A549 (cell line): ENCODE measurements around the gene LRRC8A. TPM values are rescaled to one million over a fixed set of nuclear protein-coding genes. Genes with fewer than 3 reads are reported as not detected.
A peak's percentile ranks its signal among the peaks of the same experiment; 100 is the strongest.

ENCODE experiments used
- ATAC-seq, 2 experiments: fragments of 200-7000 bp in 1 of 2; fragments of >200 bp in 1 of 2; cut with Nextera tagmentation in 1 of 2; cut with Tn5 transposase in 1 of 2; 3 replicates each; pipeline versions ENCODE4 v1.8.0 to v1.9.1; 2018 to 2020; ENCODE audit warnings: mild to moderate bottlenecking in 1 of 2, moderate library complexity in 1 of 2
- CTCF ChIA-PET: fragments of 300-600 bp; sonication (Branson Sonifier 250); formaldehyde crosslinking; extraction: SDS; loops from one replicate; lab custom pipeline; 2021; ENCODE audit warnings: antibody characterized with exemption, inconsistent platforms; lab: Yijun Ruan, JAX
- POLR2A ChIA-PET: fragments of 350-600 bp; formaldehyde crosslinking; extraction: SDS; loops from one replicate; lab custom pipeline; 2021; ENCODE audit warnings: antibody characterized with exemption, inconsistent platforms; lab: Yijun Ruan, JAX
- DNase-seq, 2 experiments: peaks; one replicate each; pipeline versions ENCODE4 v3.0.0 to v3.0.0-alpha.2; 2011 to 2016; ENCODE audit warnings: low read depth in 1 of 2, low spot score in 1 of 2
- FAIRE-seq: peaks from 2 replicates; lab custom pipeline; 2011; peaks lifted over from hg19 to GRCh38; lab: Jason Lieb, UNC
- H3K27ac ChIP-seq, 2 experiments: fragments of >200 bp; sonication (Bioruptor Twin); formaldehyde crosslinking; 3 replicates each; pipeline ENCODE4 v1.5.1; 2016 to 2017
- H3K4me1 ChIP-seq: fragments of >200 bp; sonication (Bioruptor Twin); formaldehyde crosslinking; 3 replicates; pipeline ENCODE4 v1.6.1; 2016
- H3K4me2 ChIP-seq: fragments of >200 bp; sonication (Bioruptor Twin); formaldehyde crosslinking; 3 replicates; pipeline ENCODE4 v1.6.1; 2016
- H3K4me3 ChIP-seq: fragments of >200 bp; sonication (Bioruptor Twin); formaldehyde crosslinking; 3 replicates; pipeline ENCODE4 v1.5.1; 2016
- H3K9me3 ChIP-seq: fragments of >200 bp; sonication (Bioruptor Twin); formaldehyde crosslinking; 3 replicates; pipeline ENCODE4 v1.6.1; 2016
- BHLHE40 ChIP-seq: IDR thresholded peaks from 2 replicates; pipeline ENCODE4 v1.6.1; 2012; ENCODE audit warnings: low read depth, low read length, inconsistent platforms
- EHMT2 ChIP-seq: fragments of 200-600 bp; sonication (generic); IDR thresholded peaks from 2 replicates; pipeline ENCODE4 v1.6.1; 2016; ENCODE audit warnings: antibody characterized with exemption, low read depth, mild to moderate bottlenecking, moderate library complexity
- EP300 ChIP-seq, 2 experiments: fragments of >200 bp; sonication (Bioruptor Twin); formaldehyde crosslinking; IDR thresholded peaks; 2 replicates in 1 of 2; 3 replicates in 1 of 2; pipeline ENCODE4 v1.6.1; 2016 to 2017
- ESRRA ChIP-seq: fragments of 150-350 bp; IDR thresholded peaks from 2 replicates; pipeline ENCODE4 v1.6.1; 2014; ENCODE audit warnings: mild to moderate bottlenecking, low read length, borderline replicate concordance
- HDAC2 ChIP-seq: fragments of 200-600 bp; sonication (generic); IDR thresholded peaks from 2 replicates; pipeline ENCODE4 v1.6.1; 2016
- HEYL ChIP-seq: fragments of 250-450 bp; sonication (Bioruptor Pico); IDR thresholded peaks from 2 replicates; pipeline ENCODE4 v1.8.0; 2021; ENCODE audit warnings: mild to moderate bottlenecking, moderate library complexity
- JUN ChIP-seq, 2 experiments: fragments of >200 bp; sonication (Bioruptor Twin); formaldehyde crosslinking; IDR thresholded peaks; 2 replicates in 1 of 2; 3 replicates in 1 of 2; pipeline ENCODE4 v1.6.1; 2016 to 2017
- NPAS2 ChIP-seq: fragments of 250-450 bp; sonication (Bioruptor Pico); IDR thresholded peaks from 2 replicates; pipeline ENCODE4 v1.8.0; 2022; ENCODE audit warnings: mild to moderate bottlenecking, moderate library complexity, borderline replicate concordance
- RAD21 ChIP-seq, 2 experiments: fragments of >200 bp in 1 of 2; sonication (Bioruptor Twin) in 1 of 2; formaldehyde crosslinking in 1 of 2; IDR thresholded peaks in 1 of 2; conservative IDR thresholded peaks in 1 of 2; 2 replicates in 1 of 2; 3 replicates in 1 of 2; pipeline ENCODE4 v1.6.1; 2012 to 2018; ENCODE audit warnings: inconsistent platforms in 1 of 2
- RARB ChIP-seq: fragments of 250-450 bp; sonication (Bioruptor Pico); IDR thresholded peaks from 2 replicates; pipeline ENCODE4 v1.8.0; 2021; ENCODE audit warnings: mild to moderate bottlenecking, moderate library complexity
- RCOR1 ChIP-seq: fragments of 150-350 bp; IDR thresholded peaks from 2 replicates; pipeline ENCODE4 v1.6.1; 2014; ENCODE audit warnings: antibody characterized with exemption, low read length, low read depth
- RFX5 ChIP-seq: fragments of 450-650 bp; IDR thresholded peaks from 2 replicates; pipeline ENCODE4 v1.7.1; 2014; ENCODE audit warnings: antibody characterized with exemption, mild to moderate bottlenecking, moderate library complexity
- SMC3 ChIP-seq: fragments of >200 bp; sonication (Bioruptor Twin); formaldehyde crosslinking; IDR thresholded peaks from 3 replicates; pipeline ENCODE4 v1.6.1; 2018; ENCODE audit warnings: inconsistent platforms
- SREBF2 ChIP-seq: fragments of 450-650 bp; IDR thresholded peaks from 2 replicates; pipeline ENCODE4 v1.6.1; 2014; ENCODE audit warnings: mild to moderate bottlenecking, moderate library complexity
- TFCP2L1 ChIP-seq: fragments of 250-450 bp; sonication (Bioruptor Pico); IDR thresholded peaks from 2 replicates; pipeline ENCODE4 v1.5.0; 2021; ENCODE audit warnings: mild to moderate bottlenecking
- TP53 ChIP-seq: fragments of 250-450 bp; sonication (Bioruptor Pico); IDR thresholded peaks from 2 replicates; pipeline ENCODE4 v1.5.0; 2021; ENCODE audit warnings: mild to moderate bottlenecking, moderate library complexity
- ZNF302 ChIP-seq: fragments of 250-450 bp; sonication (Bioruptor Pico); IDR thresholded peaks from 2 replicates; pipeline ENCODE4 v1.9.0; 2021; ENCODE audit warnings: inconsistent platforms, mild to moderate bottlenecking, moderate library complexity
- WGBS: methylation state at CpG from one replicate; pipeline ENCODE4 v1.1.6; 2017; ENCODE audit errors: missing lambda C conversion rate; 5-methylcytosine and 5-hydroxymethylcytosine counted together
- polyA plus RNA-seq, 4 experiments: library from polyadenylated mRNA; depleted of rRNA in 3 of 4; stranded (reverse); fragments of >200 nt; fragmentation: RNase III in 1 of 4; extraction: RNeasy Plus Mini Kit Qiagen cat#74134 plus additional on column Dnase treatment in 1 of 4; gene quantifications; 2 replicates in 3 of 4; 3 replicates in 1 of 4; pipeline ENCODE4 v1.2.3, GENCODE V29; 2011 to 2017
- TF ChIP-seq, protein P1 (sequence below): fragments of >200 bp; sonication (Bioruptor Twin); formaldehyde crosslinking; IDR thresholded peaks from 2 replicates; pipeline ENCODE4 v1.6.1; 2016
- TF ChIP-seq, protein P2 (sequence below): fragments of 200-600 bp; sonication (generic); IDR thresholded peaks from 2 replicates; pipeline ENCODE4 v1.6.1; 2016; ENCODE audit warnings: antibody characterized with exemption, mild to moderate bottlenecking, moderate library complexity
- TF ChIP-seq, protein P3 (sequence below): fragments of >200 bp; sonication (Bioruptor Twin); formaldehyde crosslinking; IDR thresholded peaks from 3 replicates; pipeline ENCODE4 v1.5.1; 2016
- TF ChIP-seq, protein P4 (sequence below): fragments of >200 bp; sonication (Bioruptor Twin); formaldehyde crosslinking; IDR thresholded peaks from 3 replicates; pipeline ENCODE4 v1.6.1; 2016
- TF ChIP-seq, protein P5 (sequence below): fragments of 250-450 bp; sonication (Bioruptor Pico); IDR thresholded peaks from 2 replicates; pipeline ENCODE4 v1.5.0; 2021; ENCODE audit warnings: mild to moderate bottlenecking, moderate library complexity, borderline replicate concordance

The LRRC8A gene
- polyA plus RNA-seq, 2 of the 4 experiments (the other 2 are of a cell fraction), result 22.9 to 25.9 TPM

DNA sequence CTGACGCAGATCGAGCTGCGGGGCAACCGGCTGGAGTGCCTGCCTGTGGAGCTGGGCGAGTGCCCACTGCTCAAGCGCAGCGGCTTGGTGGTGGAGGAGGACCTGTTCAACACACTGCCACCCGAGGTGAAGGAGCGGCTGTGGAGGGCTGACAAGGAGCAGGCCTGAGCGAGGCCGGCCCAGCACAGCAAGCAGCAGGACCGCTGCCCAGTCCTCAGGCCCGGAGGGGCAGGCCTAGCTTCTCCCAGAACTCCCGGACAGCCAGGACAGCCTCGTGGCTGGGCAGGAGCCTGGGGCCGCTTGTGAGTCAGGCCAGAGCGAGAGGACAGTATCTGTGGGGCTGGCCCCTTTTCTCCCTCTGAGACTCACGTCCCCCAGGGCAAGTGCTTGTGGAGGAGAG is 34.3 kb downstream of the LRRC8A start:
- H3K4me2 ChIP-seq, result peak overlapping the region; percentile 57; the same call in 2 of the 3 replicates
- no peaks in the 10 kb centered on the region for H3K9me3 ChIP-seq
- peaks cover 77% of the 10 kb centered on the region for H3K4me1 ChIP-seq
- DNase-seq, result no peak
- peak overlapping the region; percentile 76 to 84 for H3K27ac ChIP-seq
- no peak for ATAC-seq
- ChIA-PET CTCF (interaction anchor here (0.8 to 4.3 kb wide), 4 partner anchors 9 to 40 kb away, joined by 3 to 37 read pairs (median 6); no protein-coding TSS in a partner anchor), POLR2A (no interaction called here)
- no peak for TF ChIP-seq EHMT2
- TF ChIP-seq TP53, result no peak
- TF ChIP-seq HEYL, result no peak
- no peak for TF ChIP-seq JUN (IDR thresholded peaks at IDR 0.05)
- no peak for TF ChIP-seq RFX5
- no peak for TF ChIP-seq TFCP2L1 (CRISPR knock-in tag)
- no peak for TF ChIP-seq EP300 (IDR thresholded peaks at IDR 0.05)
- no peak for TF ChIP-seq RAD21 (conservative IDR thresholded peaks at IDR 0.05 in 1 of 2, IDR thresholded peaks at IDR 0.05 in 1 of 2)
- TF ChIP-seq RCOR1, result no peak
- TF ChIP-seq, protein P1, sequence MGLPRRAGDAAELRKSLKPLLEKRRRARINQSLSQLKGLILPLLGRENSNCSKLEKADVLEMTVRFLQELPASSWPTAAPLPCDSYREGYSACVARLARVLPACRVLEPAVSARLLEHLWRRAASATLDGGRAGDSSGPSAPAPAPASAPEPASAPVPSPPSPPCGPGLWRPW, result no peak
- TF ChIP-seq, protein P2, sequence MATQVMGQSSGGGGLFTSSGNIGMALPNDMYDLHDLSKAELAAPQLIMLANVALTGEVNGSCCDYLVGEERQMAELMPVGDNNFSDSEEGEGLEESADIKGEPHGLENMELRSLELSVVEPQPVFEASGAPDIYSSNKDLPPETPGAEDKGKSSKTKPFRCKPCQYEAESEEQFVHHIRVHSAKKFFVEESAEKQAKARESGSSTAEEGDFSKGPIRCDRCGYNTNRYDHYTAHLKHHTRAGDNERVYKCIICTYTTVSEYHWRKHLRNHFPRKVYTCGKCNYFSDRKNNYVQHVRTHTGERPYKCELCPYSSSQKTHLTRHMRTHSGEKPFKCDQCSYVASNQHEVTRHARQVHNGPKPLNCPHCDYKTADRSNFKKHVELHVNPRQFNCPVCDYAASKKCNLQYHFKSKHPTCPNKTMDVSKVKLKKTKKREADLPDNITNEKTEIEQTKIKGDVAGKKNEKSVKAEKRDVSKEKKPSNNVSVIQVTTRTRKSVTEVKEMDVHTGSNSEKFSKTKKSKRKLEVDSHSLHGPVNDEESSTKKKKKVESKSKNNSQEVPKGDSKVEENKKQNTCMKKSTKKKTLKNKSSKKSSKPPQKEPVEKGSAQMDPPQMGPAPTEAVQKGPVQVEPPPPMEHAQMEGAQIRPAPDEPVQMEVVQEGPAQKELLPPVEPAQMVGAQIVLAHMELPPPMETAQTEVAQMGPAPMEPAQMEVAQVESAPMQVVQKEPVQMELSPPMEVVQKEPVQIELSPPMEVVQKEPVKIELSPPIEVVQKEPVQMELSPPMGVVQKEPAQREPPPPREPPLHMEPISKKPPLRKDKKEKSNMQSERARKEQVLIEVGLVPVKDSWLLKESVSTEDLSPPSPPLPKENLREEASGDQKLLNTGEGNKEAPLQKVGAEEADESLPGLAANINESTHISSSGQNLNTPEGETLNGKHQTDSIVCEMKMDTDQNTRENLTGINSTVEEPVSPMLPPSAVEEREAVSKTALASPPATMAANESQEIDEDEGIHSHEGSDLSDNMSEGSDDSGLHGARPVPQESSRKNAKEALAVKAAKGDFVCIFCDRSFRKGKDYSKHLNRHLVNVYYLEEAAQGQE, result no peak
- no peak for TF ChIP-seq ESRRA
- H3K4me3 ChIP-seq, result no peak overlapping the region
- 90% methylated on average over 14 of the region's 18 CpGs for WGBS
- FAIRE-seq, result no peak

DNA sequence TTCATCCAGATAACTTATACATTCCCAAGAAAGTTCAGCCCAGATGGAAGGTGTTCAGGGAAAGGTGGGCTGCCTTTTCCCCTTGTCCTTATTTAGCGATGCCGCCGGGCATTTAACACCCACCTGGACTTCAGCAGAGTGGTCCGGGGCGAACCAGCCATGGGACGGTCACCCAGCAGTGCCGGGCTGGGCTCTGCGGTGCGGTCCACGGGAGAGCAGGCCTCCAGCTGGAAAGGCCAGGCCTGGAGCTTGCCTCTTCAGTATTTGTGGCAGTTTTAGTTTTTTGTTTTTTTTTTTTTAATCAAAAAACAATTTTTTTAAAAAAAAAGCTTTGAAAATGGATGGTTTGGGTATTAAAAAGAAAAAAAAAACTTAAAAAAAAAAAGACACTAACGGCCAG is 34.8 kb downstream of the LRRC8A start:
- no peak for DNase-seq
- Histone ChIP-seq H3K27ac (peak overlapping the region; percentile 76 to 84), H3K4me3 (no peak overlapping the region), H3K4me2 (peak overlapping the region; percentile 57), H3K9me3 (no peaks in the 10 kb centered on the region), H3K4me1 (peaks cover 72% of the 10 kb centered on the region)
- no peak for ATAC-seq
- POLR2A ChIA-PET, result no interaction called here
- TF ChIP-seq NPAS2 (CRISPR knock-in tag) (no peak), HDAC2 (no peak), ZNF302 (no peak), EP300 (IDR thresholded peaks at IDR 0.05) (no peak), BHLHE40 (no peak), SMC3 (no peak), SREBF2 (no peak), RARB (CRISPR knock-in tag) (no peak), RAD21 (conservative IDR thresholded peaks at IDR 0.05 in 1 of 2, IDR thresholded peaks at IDR 0.05 in 1 of 2) (no peak)
- TF ChIP-seq, protein P3, sequence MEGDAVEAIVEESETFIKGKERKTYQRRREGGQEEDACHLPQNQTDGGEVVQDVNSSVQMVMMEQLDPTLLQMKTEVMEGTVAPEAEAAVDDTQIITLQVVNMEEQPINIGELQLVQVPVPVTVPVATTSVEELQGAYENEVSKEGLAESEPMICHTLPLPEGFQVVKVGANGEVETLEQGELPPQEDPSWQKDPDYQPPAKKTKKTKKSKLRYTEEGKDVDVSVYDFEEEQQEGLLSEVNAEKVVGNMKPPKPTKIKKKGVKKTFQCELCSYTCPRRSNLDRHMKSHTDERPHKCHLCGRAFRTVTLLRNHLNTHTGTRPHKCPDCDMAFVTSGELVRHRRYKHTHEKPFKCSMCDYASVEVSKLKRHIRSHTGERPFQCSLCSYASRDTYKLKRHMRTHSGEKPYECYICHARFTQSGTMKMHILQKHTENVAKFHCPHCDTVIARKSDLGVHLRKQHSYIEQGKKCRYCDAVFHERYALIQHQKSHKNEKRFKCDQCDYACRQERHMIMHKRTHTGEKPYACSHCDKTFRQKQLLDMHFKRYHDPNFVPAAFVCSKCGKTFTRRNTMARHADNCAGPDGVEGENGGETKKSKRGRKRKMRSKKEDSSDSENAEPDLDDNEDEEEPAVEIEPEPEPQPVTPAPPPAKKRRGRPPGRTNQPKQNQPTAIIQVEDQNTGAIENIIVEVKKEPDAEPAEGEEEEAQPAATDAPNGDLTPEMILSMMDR, result no peak
- TF ChIP-seq, protein P4, sequence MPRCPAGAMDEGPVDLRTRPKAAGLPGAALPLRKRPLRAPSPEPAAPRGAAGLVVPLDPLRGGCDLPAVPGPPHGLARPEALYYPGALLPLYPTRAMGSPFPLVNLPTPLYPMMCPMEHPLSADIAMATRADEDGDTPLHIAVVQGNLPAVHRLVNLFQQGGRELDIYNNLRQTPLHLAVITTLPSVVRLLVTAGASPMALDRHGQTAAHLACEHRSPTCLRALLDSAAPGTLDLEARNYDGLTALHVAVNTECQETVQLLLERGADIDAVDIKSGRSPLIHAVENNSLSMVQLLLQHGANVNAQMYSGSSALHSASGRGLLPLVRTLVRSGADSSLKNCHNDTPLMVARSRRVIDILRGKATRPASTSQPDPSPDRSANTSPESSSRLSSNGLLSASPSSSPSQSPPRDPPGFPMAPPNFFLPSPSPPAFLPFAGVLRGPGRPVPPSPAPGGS, result no peak
- TF ChIP-seq, protein P5, sequence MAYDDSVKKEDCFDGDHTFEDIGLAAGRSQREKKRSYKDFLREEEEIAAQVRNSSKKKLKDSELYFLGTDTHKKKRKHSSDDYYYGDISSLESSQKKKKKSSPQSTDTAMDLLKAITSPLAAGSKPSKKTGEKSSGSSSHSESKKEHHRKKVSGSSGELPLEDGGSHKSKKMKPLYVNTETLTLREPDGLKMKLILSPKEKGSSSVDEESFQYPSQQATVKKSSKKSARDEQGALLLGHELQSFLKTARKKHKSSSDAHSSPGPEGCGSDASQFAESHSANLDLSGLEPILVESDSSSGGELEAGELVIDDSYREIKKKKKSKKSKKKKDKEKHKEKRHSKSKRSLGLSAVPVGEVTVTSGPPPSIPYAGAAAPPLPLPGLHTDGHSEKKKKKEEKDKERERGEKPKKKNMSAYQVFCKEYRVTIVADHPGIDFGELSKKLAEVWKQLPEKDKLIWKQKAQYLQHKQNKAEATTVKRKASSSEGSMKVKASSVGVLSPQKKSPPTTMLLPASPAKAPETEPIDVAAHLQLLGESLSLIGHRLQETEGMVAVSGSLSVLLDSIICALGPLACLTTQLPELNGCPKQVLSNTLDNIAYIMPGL, result no peak
- whole genome bisulfite sequencing, result 89% methylated on average over 11 of the region's 11 CpGs
- CTCF ChIA-PET, result interaction anchor here (0.8 to 4.3 kb wide), 4 partner anchors 8 to 40 kb away, joined by 3 to 37 read pairs (median 6); no protein-coding TSS in a partner anchor
- no peak for FAIRE-seq
